ENCODE data around the gene PEX11G.
"Not testable (repeated sequence)": the region's sequence is repeated elsewhere in the genome, so short reads cannot be mapped to it uniquely, and the experiment has no call there.

Gene PEX11G

DNA sequence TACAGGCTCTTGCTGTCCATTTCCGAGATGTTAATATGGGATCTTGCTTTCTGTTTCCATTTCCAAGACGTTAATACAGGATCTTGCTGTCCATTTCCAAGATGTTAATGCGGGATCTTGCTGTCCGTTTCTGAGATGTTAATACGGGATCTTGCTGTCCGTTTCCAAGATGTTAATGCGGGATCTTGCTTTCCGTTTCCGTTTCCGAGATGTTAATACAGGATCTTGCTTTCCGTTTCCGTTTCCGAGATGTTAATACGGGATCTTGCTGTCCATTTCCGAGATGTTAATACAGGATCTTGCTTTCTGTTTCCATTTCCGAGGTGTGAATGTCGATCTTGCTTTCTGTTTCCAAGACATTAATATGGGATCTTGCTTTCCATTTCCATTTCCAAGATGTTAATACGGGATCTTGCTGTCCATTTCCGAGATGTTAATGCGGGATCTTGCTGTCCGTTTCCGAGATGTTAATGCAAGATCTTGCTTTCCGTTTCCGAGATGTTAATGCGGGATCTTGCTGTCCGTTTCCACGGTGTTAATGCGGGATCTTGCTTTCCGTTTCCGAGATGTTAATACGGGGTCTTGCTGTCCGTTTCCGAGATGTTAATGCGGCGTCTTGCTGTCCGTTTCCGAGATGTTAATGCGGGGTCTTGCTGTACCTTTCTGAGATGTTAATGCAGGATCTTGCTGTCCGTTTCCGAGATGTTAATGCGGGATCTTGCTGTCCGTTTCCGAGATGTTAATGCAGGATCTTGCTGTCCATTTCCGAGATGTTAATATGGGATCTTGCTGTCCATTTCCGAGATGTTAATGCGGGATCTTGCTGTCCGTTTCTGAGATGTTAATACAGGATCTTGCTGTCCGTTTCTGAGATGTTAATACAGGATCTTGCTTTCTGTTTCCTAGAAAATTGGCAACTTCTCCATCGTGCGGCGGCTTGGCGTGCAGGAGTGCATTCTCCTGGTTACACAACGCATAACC is 38.3 kb downstream of the PEX11G start:
- H3K9me3 Mint-ChIP-seq: no peaks in the 10 kb centered on the region
- no peaks in the 10 kb centered on the region for H3K27me3 Mint-ChIP-seq
- H3K4me3 Mint-ChIP-seq: no peak overlapping the region
- H3K36me3 Mint-ChIP-seq (ENCODE audit: low read depth): peaks cover 74% of the 10 kb centered on the region
- H3K27ac Mint-ChIP-seq: no peak overlapping the region
- DNase-seq: no peak
- peaks cover 21% of the 10 kb centered on the region for H3K4me1 Mint-ChIP-seq (ENCODE audit: low read depth)

DNA sequence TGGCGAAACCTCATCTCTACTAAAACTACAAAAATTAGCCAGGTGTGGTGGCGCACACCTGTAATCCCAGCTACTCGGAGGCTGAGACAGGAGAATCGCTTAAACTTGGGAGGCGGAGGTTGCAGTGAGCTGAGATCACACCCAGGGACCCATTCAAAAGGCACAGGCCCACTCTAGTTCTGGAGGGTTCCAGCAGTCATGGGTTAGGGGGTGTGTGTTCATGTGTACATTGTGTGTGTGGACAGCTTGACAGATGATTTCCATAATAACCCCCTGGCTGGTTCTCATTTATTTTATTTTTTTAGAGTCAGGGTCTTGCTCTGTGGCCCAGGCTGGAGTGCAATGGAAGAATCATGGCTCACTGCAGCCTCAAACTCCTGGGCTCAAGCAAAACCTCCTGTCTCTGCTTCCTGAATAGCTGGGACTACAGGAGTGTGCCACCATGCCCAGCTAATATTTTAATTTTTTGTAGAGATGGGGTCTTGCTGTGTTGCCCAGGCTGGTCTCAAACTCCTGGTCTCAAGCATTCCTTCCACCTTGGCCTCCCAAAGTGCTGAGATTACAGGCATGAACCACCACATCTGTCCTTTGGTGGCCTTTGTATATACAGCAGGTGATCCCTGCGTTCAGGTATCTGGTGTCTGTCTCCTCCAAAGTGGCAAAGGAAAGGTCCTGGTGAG is 39.3 kb downstream of the PEX11G start:
- not testable (repeated sequence) for H3K4me3 Mint-ChIP-seq, DNase-seq, H3K9me3 Mint-ChIP-seq, H3K27me3 Mint-ChIP-seq
- H3K27ac Mint-ChIP-seq: peak overlapping the region; percentile 37
- H3K36me3 Mint-ChIP-seq (ENCODE audit: low read depth): peaks cover 73% of the 10 kb centered on the region
- H3K4me1 Mint-ChIP-seq (ENCODE audit: low read depth): peaks cover 17% of the 10 kb centered on the region

GRCh38 chr19:7447648-7448047 is 41.2 kb downstream of the PEX11G start:
- Mint-ChIP-seq H3K27me3 (no peaks in the 10 kb centered on the region), H3K9me3 (no peaks in the 10 kb centered on the region), H3K4me3 (no peak overlapping the region), H3K36me3 (ENCODE audit: low read depth) (peaks cover 72% of the 10 kb centered on the region), H3K4me1 (ENCODE audit: low read depth) (peaks cover 8% of the 10 kb centered on the region), H3K27ac (peak overlapping the region; percentile 8)
- DNase-seq: no peak

DNA sequence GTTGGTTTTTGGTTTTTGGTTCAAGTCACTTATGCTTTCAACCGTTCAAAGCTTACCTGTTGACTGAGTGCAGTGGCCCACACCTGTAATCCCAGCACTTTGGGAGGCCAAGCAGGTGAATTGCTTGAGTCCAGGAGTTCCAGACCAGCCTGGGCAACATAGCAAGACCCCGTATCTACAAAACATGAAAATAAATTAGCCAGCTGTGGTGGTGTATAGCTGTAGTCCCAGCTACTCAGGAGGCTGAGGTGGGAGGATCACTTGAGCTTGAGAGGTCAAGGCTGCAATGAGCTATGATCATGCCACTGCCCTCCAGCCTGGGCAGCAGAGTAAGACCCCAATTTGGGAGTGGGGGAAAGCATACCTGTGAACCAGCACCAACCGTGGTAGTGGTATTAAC is 43.7 kb downstream of the PEX11G start:
- Mint-ChIP-seq H3K27ac (peak overlapping the region; percentile 77), H3K4me3 (no peak overlapping the region), H3K36me3 (ENCODE audit: low read depth) (peaks cover 84% of the 10 kb centered on the region), H3K9me3 (no peaks in the 10 kb centered on the region), H3K4me1 (ENCODE audit: low read depth) (no peaks in the 10 kb centered on the region), H3K27me3 (no peaks in the 10 kb centered on the region)
- no peak for DNase-seq

GRCh38 chr19:7444042-7444441 is 44.8 kb downstream of the PEX11G start:
- peaks cover 85% of the 10 kb centered on the region for H3K36me3 Mint-ChIP-seq (ENCODE audit: low read depth)

GRCh38 chr19:7442423-7442822 is 46.4 kb downstream of the PEX11G start:
- Mint-ChIP-seq H3K4me1 (ENCODE audit: low read depth) (no peaks in the 10 kb centered on the region), H3K36me3 (ENCODE audit: low read depth) (peaks cover 68% of the 10 kb centered on the region), H3K27ac (no peak overlapping the region), H3K9me3 (no peaks in the 10 kb centered on the region), H3K4me3 (no peak overlapping the region), H3K27me3 (no peaks in the 10 kb centered on the region)
- no peak for DNase-seq

More at GRCh38 chr19:7444042-7444441, 44.8 kb downstream of the PEX11G start:
- no peaks in the 10 kb centered on the region for H3K9me3 Mint-ChIP-seq
- H3K27ac Mint-ChIP-seq: peak overlapping the region; percentile 37
- no peak for DNase-seq
- no peak overlapping the region for H3K4me3 Mint-ChIP-seq
- H3K27me3 Mint-ChIP-seq: no peaks in the 10 kb centered on the region
- H3K4me1 Mint-ChIP-seq (ENCODE audit: low read depth): no peaks in the 10 kb centered on the region

DNA sequence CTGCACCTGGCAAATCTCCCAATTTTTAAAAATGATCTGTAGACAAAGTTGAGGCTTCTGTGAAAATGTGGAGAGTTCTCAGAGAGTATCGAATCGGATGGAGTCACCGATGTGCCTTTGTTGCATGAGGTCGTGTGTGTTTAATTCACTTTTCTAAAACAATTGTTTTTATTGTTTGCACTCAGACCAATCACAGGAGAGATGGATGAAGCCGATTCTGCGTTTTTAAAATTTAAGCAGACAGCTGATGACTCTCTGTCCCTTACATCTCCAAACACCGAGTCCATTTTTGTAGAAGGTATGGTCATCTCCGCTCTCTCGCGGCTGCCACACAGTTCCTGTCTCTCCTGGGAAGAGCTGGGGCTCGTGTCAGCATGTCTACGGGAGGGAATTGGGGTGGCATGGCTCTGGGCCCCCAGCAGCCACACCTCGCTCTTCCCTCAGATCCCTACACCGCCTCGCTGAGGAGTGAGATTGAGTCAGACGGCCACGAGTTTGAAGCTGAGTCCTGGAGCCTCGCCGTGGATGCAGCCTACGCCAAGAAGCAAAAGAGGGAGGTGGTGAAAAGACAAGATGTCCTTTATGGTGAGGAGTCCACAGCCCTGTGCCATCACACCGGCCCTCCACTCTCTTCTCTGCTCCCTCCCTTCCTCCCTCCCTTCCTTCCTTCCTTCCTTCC is 47.2 kb downstream of the PEX11G start:
- H3K4me3 Mint-ChIP-seq: no peak overlapping the region
- peaks cover 3% of the 10 kb centered on the region for H3K4me1 Mint-ChIP-seq (ENCODE audit: low read depth)
- H3K36me3 Mint-ChIP-seq (ENCODE audit: low read depth): peaks cover 68% of the 10 kb centered on the region
- no peak for DNase-seq
- no peaks in the 10 kb centered on the region for H3K9me3 Mint-ChIP-seq
- peak overlapping the region; percentile 41 for H3K27ac Mint-ChIP-seq
- H3K27me3 Mint-ChIP-seq: no peaks in the 10 kb centered on the region

GRCh38 chr19:7440188-7440975 is 48.5 kb downstream of the PEX11G start:
- no peak overlapping the region for H3K4me3 Mint-ChIP-seq
- no peak for DNase-seq
- H3K4me1 Mint-ChIP-seq (ENCODE audit: low read depth): peaks cover 10% of the 10 kb centered on the region
- peak overlapping the region; percentile 8 for H3K27ac Mint-ChIP-seq
- H3K9me3 Mint-ChIP-seq: no peaks in the 10 kb centered on the region
- H3K36me3 Mint-ChIP-seq (ENCODE audit: low read depth): peaks cover 68% of the 10 kb centered on the region
- H3K27me3 Mint-ChIP-seq: no peaks in the 10 kb centered on the region

DNA sequence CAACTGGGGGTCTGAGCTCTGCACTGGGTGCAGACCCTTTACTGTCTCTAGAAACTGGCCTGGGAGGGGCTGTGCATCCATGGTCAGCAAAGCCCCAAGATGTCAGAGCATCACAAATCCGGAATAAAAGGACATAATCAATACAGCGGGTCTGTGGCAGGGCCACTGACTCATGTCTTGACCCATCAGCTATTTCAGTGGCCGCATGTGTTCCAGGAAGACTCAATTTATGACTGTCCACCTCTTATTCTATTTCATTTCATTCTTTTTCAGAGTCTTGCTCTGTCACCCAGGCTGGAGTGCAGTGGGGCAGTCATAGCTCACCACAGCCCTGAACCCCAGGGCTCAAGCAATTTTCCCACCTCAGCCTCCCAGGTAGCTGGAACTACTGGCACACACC is 53.2 kb downstream of the PEX11G start:
- Mint-ChIP-seq H3K27ac (peak overlapping the region; percentile 74), H3K4me3 (no peak overlapping the region), H3K36me3 (ENCODE audit: low read depth) (peaks cover 44% of the 10 kb centered on the region), H3K4me1 (ENCODE audit: low read depth) (peaks cover 21% of the 10 kb centered on the region), H3K27me3 (no peaks in the 10 kb centered on the region), H3K9me3 (no peaks in the 10 kb centered on the region)
- no peak for DNase-seq

- peaks cover 26% of the 10 kb centered on the region for H3K4me1 Mint-ChIP-seq (ENCODE audit: low read depth)
- H3K27ac Mint-ChIP-seq: peak overlapping the region; percentile 74
- no peaks in the 10 kb centered on the region for H3K9me3 Mint-ChIP-seq
- H3K27me3 Mint-ChIP-seq: no peaks in the 10 kb centered on the region
- DNase-seq: no peak
- H3K36me3 Mint-ChIP-seq (ENCODE audit: low read depth): peaks cover 40% of the 10 kb centered on the region
- no peak overlapping the region for H3K4me3 Mint-ChIP-seq
These were observed 54.4 kb downstream of the PEX11G start for GRCh38 chr19:7434391-7434790.

GRCh38 chr19:7433456-7433855 is 55.4 kb downstream of the PEX11G start:
- H3K4me3 Mint-ChIP-seq, DNase-seq, H3K27me3 Mint-ChIP-seq, H3K9me3 Mint-ChIP-seq, H3K27ac Mint-ChIP-seq: not testable (repeated sequence)
- peaks cover 46% of the 10 kb centered on the region for H3K36me3 Mint-ChIP-seq (ENCODE audit: low read depth)
- H3K4me1 Mint-ChIP-seq (ENCODE audit: low read depth): peaks cover 34% of the 10 kb centered on the region

GRCh38 chr19:7429638-7430282 is 59.1 kb downstream of the PEX11G start:
- H3K4me3 Mint-ChIP-seq: no peak overlapping the region
- no peaks in the 10 kb centered on the region for H3K27me3 Mint-ChIP-seq
- peaks cover 46% of the 10 kb centered on the region for H3K4me1 Mint-ChIP-seq (ENCODE audit: low read depth)
- peak overlapping the region; percentile 50 for H3K27ac Mint-ChIP-seq
- H3K36me3 Mint-ChIP-seq (ENCODE audit: low read depth): peaks cover 40% of the 10 kb centered on the region
- no peak for DNase-seq
- H3K9me3 Mint-ChIP-seq: no peaks in the 10 kb centered on the region

DNA sequence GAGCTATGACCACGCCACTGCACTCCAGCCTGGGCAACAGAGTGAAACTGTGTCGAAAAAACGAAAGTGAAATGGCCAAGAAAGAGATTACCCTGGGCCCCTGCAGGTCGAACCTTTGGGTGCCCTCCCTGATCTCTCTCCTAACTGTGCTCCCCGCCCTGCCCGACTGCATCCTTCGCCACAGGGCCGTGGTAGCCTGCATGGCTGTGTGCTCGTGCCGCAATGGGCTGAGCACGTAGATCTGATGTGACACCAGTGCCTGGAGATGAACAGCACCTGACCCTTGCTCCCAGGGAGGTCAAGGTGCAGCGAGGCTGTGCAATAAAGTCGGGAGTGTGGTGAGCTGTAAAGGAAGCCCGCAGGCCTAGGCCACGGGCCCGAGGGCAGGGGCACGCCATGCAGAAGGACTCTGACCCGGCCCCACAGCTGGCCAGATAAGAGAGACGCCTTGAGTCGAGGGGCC is 60.2 kb downstream of the PEX11G start:
- Mint-ChIP-seq H3K4me1 (ENCODE audit: low read depth) (peaks cover 46% of the 10 kb centered on the region), H3K27me3 (no peaks in the 10 kb centered on the region), H3K36me3 (ENCODE audit: low read depth) (peaks cover 39% of the 10 kb centered on the region), H3K27ac (peak overlapping the region; percentile 78), H3K4me3 (peak overlapping the region; percentile 26), H3K9me3 (no peaks in the 10 kb centered on the region)
- no peak for DNase-seq
